Measurements from ENCODE around the gene NAV3. TPM values are rescaled to one million over a fixed set of nuclear protein-coding genes. Genes with fewer than 3 reads are reported as not detected.

The NAV3 gene
- total and polyA plus RNA-seq, 10 donors: 0.74 to 111 (median 40.4) TPM

DNA sequence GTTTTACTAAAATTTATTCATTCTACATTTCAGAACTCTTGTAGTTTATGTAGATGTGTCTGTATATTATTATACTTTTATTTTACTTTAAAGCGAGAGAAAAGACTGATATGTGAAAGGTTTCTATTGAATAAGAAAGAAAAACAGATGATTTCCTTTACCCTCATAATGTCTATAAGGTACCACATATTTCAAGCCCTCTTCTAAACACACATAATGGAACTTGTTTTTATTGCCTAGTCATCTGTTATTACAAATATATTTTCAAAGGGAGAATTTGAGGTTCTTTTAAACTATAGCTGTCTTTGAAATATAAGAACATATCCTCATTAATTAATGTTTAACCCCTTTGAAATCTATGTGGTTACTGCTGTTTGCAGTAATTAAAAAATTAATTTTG lies 34.5 kb downstream of the NAV3 start:
- peaks cover 0 to 14% (median 5%) of the 10 kb centered on the region in 6 donors for H3K4me1 ChIP-seq
- H3K36me3 ChIP-seq: peaks cover 0 to 4% (median 0%) of the 10 kb centered on the region in 6 donors
- H3K9me3 ChIP-seq: no peaks in the 10 kb centered on the region
- TF ChIP-seq, protein P1, sequence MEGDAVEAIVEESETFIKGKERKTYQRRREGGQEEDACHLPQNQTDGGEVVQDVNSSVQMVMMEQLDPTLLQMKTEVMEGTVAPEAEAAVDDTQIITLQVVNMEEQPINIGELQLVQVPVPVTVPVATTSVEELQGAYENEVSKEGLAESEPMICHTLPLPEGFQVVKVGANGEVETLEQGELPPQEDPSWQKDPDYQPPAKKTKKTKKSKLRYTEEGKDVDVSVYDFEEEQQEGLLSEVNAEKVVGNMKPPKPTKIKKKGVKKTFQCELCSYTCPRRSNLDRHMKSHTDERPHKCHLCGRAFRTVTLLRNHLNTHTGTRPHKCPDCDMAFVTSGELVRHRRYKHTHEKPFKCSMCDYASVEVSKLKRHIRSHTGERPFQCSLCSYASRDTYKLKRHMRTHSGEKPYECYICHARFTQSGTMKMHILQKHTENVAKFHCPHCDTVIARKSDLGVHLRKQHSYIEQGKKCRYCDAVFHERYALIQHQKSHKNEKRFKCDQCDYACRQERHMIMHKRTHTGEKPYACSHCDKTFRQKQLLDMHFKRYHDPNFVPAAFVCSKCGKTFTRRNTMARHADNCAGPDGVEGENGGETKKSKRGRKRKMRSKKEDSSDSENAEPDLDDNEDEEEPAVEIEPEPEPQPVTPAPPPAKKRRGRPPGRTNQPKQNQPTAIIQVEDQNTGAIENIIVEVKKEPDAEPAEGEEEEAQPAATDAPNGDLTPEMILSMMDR (IDR thresholded peaks at IDR 0.05 in 8 of 11, conservative IDR thresholded peaks at IDR 0.05 in 3 of 11): no peak
- TF ChIP-seq POLR2A (IDR thresholded peaks at IDR 0.05) (no peak), POLR2AphosphoS5 (IDR thresholded peaks at IDR 0.05) (no peak)
- H3K27ac ChIP-seq: no peak overlapping the region
- DNase-seq: no peak
- intact Hi-C loops (cut with DNase I; ENCODE audit: low total_unique reads): no loop called here
- no peaks in the 10 kb centered on the region for H3K27me3 ChIP-seq (replicated peaks in 1 of 7)
- H3K4me3 ChIP-seq: no peak overlapping the region
- 85 to 94% (median 90%) methylated on average over 1 of the region's 1 CpG for WGBS, 5 donors

DNA sequence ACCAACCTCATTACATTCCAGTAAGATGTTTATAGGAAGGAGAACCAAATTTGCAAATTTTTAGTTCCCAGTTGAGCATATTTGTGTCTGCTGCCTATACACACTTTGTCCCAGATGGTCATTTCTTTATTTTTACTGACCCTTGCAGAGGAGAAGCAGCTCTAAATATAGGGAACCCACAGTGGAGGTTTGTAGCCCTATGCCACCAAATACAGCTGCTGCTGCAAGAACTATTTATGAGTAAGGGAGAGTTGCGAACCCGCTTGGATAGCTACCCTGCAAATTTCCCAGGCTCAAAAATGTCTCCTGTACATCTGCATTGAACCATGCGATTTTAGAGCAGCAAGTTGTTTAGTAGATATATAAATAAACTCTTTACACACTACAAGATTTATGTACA lies 48.2 kb downstream of the NAV3 start:
- WGBS, 5 donors: 89 to 95% (median 90%) methylated on average over 3 of the region's 3 CpGs
- Histone ChIP-seq H3K9me3 (no peaks in the 10 kb centered on the region), H3K27ac (no peak overlapping the region), H3K4me3 (peak overlapping the region in 1 of 8 donors; percentile 14), H3K4me1 (no peaks in the 10 kb centered on the region), H3K36me3 (no peaks in the 10 kb centered on the region), H3K27me3 (replicated peaks in 1 of 7) (no peaks in the 10 kb centered on the region)
- DNase-seq: no peak
- TF ChIP-seq POLR2AphosphoS5 (IDR thresholded peaks at IDR 0.05): no peak
- TF ChIP-seq, protein P1 (IDR thresholded peaks at IDR 0.05 in 8 of 11, conservative IDR thresholded peaks at IDR 0.05 in 3 of 11): no peak
- intact Hi-C loops (cut with DNase I; ENCODE audit: low total_unique reads): no loop called here

DNA sequence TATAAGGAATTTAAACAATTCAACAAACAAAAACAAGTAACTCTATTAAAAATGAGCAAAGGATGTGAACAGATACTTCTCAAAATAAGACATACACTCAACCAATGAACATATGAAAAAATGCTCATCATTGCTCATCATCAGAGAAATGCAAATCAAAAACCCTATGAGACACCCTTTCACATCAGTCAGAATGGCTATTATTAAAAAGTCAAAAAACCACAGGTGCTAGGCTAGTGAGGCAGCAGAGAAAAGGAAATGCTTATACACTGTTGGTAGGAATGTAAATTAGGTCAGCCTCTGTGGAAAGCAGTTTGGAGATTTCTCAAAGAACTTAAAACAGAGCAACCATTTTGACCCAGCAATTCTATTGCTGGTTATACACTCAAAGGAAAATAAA lies 52.0 kb downstream of the NAV3 start:
- Histone ChIP-seq H3K4me3 (no peak overlapping the region), H3K9me3 (no peaks in the 10 kb centered on the region), H3K27ac (no peak overlapping the region), H3K4me1 (no peaks in the 10 kb centered on the region), H3K36me3 (no peaks in the 10 kb centered on the region), H3K27me3 (replicated peaks in 1 of 7) (no peaks in the 10 kb centered on the region)
- DNase-seq: no peak
- TF ChIP-seq, protein P1 (IDR thresholded peaks at IDR 0.05 in 8 of 11, conservative IDR thresholded peaks at IDR 0.05 in 3 of 11): no peak
- no peak for TF ChIP-seq POLR2AphosphoS5 (IDR thresholded peaks at IDR 0.05)
- TF ChIP-seq POLR2A (IDR thresholded peaks at IDR 0.05): no peak
- intact Hi-C loops (cut with DNase I; ENCODE audit: low total_unique reads): no loop called here

DNA sequence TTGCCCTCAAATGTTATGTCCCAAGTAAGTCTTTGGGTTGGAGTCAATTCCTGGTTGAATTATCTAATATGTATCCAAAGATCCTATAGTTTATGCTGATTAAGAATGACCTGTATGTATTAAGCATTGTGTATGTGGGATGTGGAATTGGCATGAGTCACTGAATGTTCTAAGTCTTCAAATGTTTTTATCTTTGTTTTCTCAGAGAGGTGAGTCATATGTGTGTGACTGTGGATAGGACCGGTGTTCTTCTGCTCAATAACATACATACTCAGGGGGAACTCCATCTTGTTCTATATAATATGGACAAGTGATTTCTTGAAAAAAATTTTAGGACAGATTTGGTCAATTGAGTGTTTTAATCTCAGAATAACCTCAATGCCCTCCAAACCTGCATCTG lies 57.9 kb downstream of the NAV3 start:
- intact Hi-C loops (cut with DNase I; ENCODE audit: low total_unique reads): no loop called here
- WGBS, 5 donors: 82 to 92% (median 89%) methylated on average over 1 of the region's 1 CpG
- Histone ChIP-seq H3K27ac (no peak overlapping the region), H3K4me3 (no peak overlapping the region), H3K9me3 (no peaks in the 10 kb centered on the region), H3K4me1 (no peaks in the 10 kb centered on the region), H3K36me3 (no peaks in the 10 kb centered on the region), H3K27me3 (replicated peaks in 1 of 7) (no peaks in the 10 kb centered on the region)
- no peak for TF ChIP-seq POLR2A (IDR thresholded peaks at IDR 0.05)
- TF ChIP-seq, protein P1 (IDR thresholded peaks at IDR 0.05 in 8 of 11, conservative IDR thresholded peaks at IDR 0.05 in 3 of 11): no peak
- no peak for TF ChIP-seq POLR2AphosphoS5 (IDR thresholded peaks at IDR 0.05)
- DNase-seq: no peak

All from spleen (tissue), 11 donors.